HG02970 (cell line): ENCODE measurements around the gene SUMF1.

Source experiments
- ATAC-seq: cut with Tn5 transposase; IDR thresholded peaks from one replicate; pipeline ENCODE4 v1.9.1; 2021; ENCODE audit warnings: mild to moderate bottlenecking, moderate library complexity, moderate number of reproducible peaks; ENCODE audit not compliant: unreplicated experiment, low FRiP score

SUMF1 gene

GRCh38 chr3:4466741-4467521, at the start of gene SUMF1:
TSS of gene SUMF1 (minus strand) at chr3:4467269. CDS start at chr3:4467245, 24 bp downstream.
- peak; percentile 99 for ATAC-seq

- ATAC-seq = no peak
Measured at GRCh38 chr3:4515916-4516579, 49.0 kb upstream of the SUMF1 start.

- ATAC-seq = no peak
Measured at GRCh38 chr3:4514916-4515315, 47.8 kb upstream of the SUMF1 start.

- no peak for ATAC-seq
Measured at GRCh38 chr3:4514321-4514720, 47.3 kb upstream of the SUMF1 start.

GRCh38 chr3:4512895-4513616, 46.0 kb upstream of the SUMF1 start:
- no peak for ATAC-seq

- no peak for ATAC-seq
Measured at GRCh38 chr3:4511491-4512262, 44.6 kb upstream of the SUMF1 start.

- ATAC-seq = no peak
Measured at GRCh38 chr3:4509983-4510755, 43.1 kb upstream of the SUMF1 start.

- ATAC-seq = no peak
Measured at GRCh38 chr3:4509043-4509442, 42.0 kb upstream of the SUMF1 start.

GRCh38 chr3:4508048-4508981, 41.2 kb upstream of the SUMF1 start:
- ATAC-seq = peak; percentile 57

- no peak for ATAC-seq
Measured at GRCh38 chr3:4507024-4507596, 40.0 kb upstream of the SUMF1 start.

- ATAC-seq = no peak
Measured at GRCh38 chr3:4506559-4507023, 39.5 kb upstream of the SUMF1 start.

GRCh38 chr3:4505688-4506558, 38.9 kb upstream of the SUMF1 start:
- ATAC-seq = no peak

GRCh38 chr3:4504340-4505261, 37.5 kb upstream of the SUMF1 start:
- no peak for ATAC-seq

GRCh38 chr3:4503050-4503449, 36.0 kb upstream of the SUMF1 start:
- peak; percentile 42 for ATAC-seq

- no peak for ATAC-seq
Measured at GRCh38 chr3:4501927-4502326, 34.9 kb upstream of the SUMF1 start.

GRCh38 chr3:4501437-4501836, 34.4 kb upstream of the SUMF1 start:
- no peak for ATAC-seq
